Colon (tissue), 2 donors: ENCODE results near the gene LRRTM3.

Experiments used
- FAIRE-seq: peaks from 2 replicates; lab custom pipeline; 2012; peaks lifted over from hg19 to GRCh38; lab: Jason Lieb, UNC
- donor health status: control.
- donor health status: control.

The LRRTM3 gene

GRCh38 chr10:66934711-66935110 is 8.9 kb downstream of the LRRTM3 start:
- FAIRE-seq, result no peak

- FAIRE-seq, result no peak
Observed at GRCh38 chr10:66940965-66941364, 15.1 kb downstream of the LRRTM3 start.

GRCh38 chr10:66941491-66941890 is 15.7 kb downstream of the LRRTM3 start:
- FAIRE-seq, result no peak

GRCh38 chr10:66942407-66942806 is 16.6 kb downstream of the LRRTM3 start:
- FAIRE-seq, result no peak

- no peak for FAIRE-seq
Observed at GRCh38 chr10:66943590-66943989, 17.8 kb downstream of the LRRTM3 start.

GRCh38 chr10:66951896-66952295 is 26.1 kb downstream of the LRRTM3 start:
- FAIRE-seq, result no peak

GRCh38 chr10:66958466-66958865 is 32.6 kb downstream of the LRRTM3 start:
- no peak for FAIRE-seq

- no peak for FAIRE-seq
Observed at GRCh38 chr10:66964946-66965345, 39.1 kb downstream of the LRRTM3 start.

GRCh38 chr10:66980246-66980815 is 54.5 kb downstream of the LRRTM3 start:
- no peak for FAIRE-seq

- no peak for FAIRE-seq
Observed at GRCh38 chr10:66981361-66982052, 55.7 kb downstream of the LRRTM3 start.

- no peak for FAIRE-seq
Observed at GRCh38 chr10:66982053-66982420, 56.2 kb downstream of the LRRTM3 start.

GRCh38 chr10:66982792-66983474 is 57.1 kb downstream of the LRRTM3 start:
- FAIRE-seq, result no peak

GRCh38 chr10:66983475-66983818 is 57.6 kb downstream of the LRRTM3 start:
- no peak for FAIRE-seq

GRCh38 chr10:66990143-66990830 is 64.5 kb downstream of the LRRTM3 start:
- no peak for FAIRE-seq

- FAIRE-seq, result no peak
Observed at GRCh38 chr10:66996996-66997395, 71.2 kb downstream of the LRRTM3 start.

- no peak for FAIRE-seq
Observed at GRCh38 chr10:66999762-67000545, 74.1 kb downstream of the LRRTM3 start.

- no peak for FAIRE-seq
Observed at GRCh38 chr10:67004690-67005089, 78.9 kb downstream of the LRRTM3 start.

- no peak for FAIRE-seq
Observed at GRCh38 chr10:67005981-67006380, 80.1 kb downstream of the LRRTM3 start.

GRCh38 chr10:67011480-67011879 is 85.6 kb downstream of the LRRTM3 start:
- FAIRE-seq, result no peak

- FAIRE-seq, result no peak
Observed at GRCh38 chr10:67011981-67012380, 86.1 kb downstream of the LRRTM3 start.

- no peak for FAIRE-seq
Observed at GRCh38 chr10:67015225-67015624, 89.4 kb downstream of the LRRTM3 start.

GRCh38 chr10:67017218-67017617 is 91.4 kb downstream of the LRRTM3 start:
- no peak for FAIRE-seq
